Measurements from ENCODE around the gene TMEM17.

Gene TMEM17

GRCh38 chr2:62456721-62457539 lies 49.1 kb downstream of the TMEM17 start:
- TF ChIP-seq, protein P1, sequence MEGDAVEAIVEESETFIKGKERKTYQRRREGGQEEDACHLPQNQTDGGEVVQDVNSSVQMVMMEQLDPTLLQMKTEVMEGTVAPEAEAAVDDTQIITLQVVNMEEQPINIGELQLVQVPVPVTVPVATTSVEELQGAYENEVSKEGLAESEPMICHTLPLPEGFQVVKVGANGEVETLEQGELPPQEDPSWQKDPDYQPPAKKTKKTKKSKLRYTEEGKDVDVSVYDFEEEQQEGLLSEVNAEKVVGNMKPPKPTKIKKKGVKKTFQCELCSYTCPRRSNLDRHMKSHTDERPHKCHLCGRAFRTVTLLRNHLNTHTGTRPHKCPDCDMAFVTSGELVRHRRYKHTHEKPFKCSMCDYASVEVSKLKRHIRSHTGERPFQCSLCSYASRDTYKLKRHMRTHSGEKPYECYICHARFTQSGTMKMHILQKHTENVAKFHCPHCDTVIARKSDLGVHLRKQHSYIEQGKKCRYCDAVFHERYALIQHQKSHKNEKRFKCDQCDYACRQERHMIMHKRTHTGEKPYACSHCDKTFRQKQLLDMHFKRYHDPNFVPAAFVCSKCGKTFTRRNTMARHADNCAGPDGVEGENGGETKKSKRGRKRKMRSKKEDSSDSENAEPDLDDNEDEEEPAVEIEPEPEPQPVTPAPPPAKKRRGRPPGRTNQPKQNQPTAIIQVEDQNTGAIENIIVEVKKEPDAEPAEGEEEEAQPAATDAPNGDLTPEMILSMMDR (conservative IDR thresholded peaks at IDR 0.05; ENCODE audit: low read length), result peak; percentile 60
- peak overlapping the region; percentile 63 for H3K4me3 ChIP-seq (ENCODE audit: low read length)
- peak; percentile 65 for DNase-seq (ENCODE audit: low read depth)

DNA sequence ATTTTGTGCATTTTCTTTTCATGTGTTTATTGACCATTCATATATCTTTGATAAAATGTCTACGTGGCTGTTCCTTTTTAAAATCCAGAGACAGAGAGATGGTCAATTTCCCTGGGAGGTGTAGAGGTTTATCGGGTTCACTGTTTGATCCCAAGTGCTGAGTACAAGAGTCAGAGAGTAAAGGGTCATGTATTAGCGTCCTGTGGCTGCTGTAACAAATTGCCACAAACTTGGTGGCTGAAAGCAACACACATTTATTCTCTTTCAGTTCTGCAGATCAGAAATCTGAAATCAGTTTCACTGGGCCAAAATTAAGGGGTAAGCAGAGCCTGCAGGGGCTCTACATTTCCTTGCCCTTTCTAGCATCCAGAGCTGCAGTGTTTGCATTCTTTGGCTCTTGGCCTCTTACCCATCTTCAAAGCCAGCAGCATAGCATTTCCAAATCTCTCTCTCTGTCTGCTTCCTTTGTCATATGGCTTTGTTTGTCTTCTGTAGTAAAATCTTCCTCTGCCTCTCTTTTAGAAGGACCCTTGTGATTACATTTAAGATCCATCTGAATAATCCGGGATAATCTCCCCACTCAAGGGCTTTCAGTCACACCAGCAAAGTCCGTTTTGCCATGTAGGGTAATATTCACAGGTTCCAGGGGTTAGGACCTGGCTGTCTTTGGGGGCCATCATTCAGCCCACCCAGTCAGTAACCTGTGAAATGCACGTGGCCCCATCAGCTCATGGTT lies 49.9 kb downstream of the TMEM17 start:
- peak; percentile 58 for DNase-seq (ENCODE audit: low read depth)
- no peak overlapping the region for H3K4me3 ChIP-seq (ENCODE audit: low read length)
- TF ChIP-seq, protein P1 (conservative IDR thresholded peaks at IDR 0.05; ENCODE audit: low read length), result no peak

DNA sequence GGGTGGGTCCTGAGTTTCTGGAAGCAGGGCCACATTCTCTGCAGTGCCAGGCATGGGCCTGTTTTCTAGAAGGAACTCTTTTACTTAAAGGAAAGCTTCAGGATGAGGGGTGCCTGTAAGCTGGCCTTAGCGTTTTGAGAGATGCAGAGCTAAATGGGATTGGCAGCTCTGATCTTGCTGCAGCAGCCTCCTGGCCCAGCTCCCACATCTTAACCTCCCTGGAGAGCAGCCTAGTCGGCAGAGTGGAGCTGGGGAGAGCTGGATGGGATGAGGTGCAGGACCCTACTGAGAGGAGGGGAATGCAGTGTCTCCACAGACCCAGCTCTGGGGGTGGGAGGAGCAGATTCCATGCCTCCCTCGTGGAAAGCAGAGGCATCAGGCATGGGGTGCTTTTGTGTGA lies 52.0 kb downstream of the TMEM17 start:
- H3K4me3 ChIP-seq (ENCODE audit: low read length), result no peak overlapping the region
- TF ChIP-seq, protein P1 (conservative IDR thresholded peaks at IDR 0.05; ENCODE audit: low read length), result no peak
- DNase-seq (ENCODE audit: low read depth), result no peak

DNA sequence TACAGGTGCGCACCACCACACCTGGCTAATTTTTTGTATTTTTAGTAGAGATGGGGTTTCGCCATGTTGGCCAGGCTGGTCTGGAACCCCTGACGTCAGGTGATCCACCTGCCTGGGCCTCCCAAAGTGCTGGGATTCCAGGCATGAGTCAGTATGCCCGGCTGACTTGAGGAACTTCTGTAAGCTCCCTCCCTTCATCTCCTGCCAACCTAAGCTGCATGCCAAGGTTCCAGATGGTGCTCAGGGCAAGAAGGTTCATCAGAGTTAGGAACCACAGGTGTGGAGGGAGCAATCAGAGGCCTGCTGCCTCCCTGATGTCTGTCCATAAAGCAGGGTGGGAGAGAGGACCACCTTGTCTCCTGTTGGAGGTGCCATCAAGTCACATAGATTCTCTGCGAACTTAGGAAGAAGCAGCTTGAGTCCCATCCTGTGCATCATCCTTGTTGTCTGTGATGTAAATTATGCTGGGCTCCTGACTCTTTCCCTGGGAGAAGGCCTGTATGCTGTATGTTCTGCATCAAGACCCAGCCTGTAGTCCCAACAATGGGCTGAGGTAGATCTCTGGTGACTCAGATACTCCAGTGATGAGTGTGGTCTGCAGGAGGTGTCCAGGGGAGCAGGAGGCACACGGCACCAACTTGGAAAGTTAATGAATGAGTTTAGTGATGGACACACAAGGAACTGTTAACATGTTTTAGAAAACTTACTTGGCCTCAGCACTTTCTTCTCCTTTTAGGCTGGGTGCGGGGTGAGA lies 53.1 kb downstream of the TMEM17 start:
- TF ChIP-seq, protein P1 (conservative IDR thresholded peaks at IDR 0.05; ENCODE audit: low read length), result no peak
- no peak overlapping the region for H3K4me3 ChIP-seq (ENCODE audit: low read length)
- DNase-seq (ENCODE audit: low read depth), result no peak

GRCh38 chr2:62450716-62451191 lies 55.2 kb downstream of the TMEM17 start:
- H3K4me3 ChIP-seq (ENCODE audit: low read length), result no peak overlapping the region
- TF ChIP-seq, protein P1 (conservative IDR thresholded peaks at IDR 0.05; ENCODE audit: low read length), result no peak
- DNase-seq (ENCODE audit: low read depth), result no peak

Data from AG10803 (cell line).